Neuron (in vitro differentiated cells): ENCODE measurements around the gene SIPA1L3.

Experiments
- H2AFZ ChIP-seq: one replicate; pipeline ENCODE4 v1.6.1; 2013; ENCODE audit warnings: low read depth, mild to moderate bottlenecking, inconsistent platforms, low read length, moderate library complexity
- H3K27me3 ChIP-seq: one replicate; pipeline ENCODE4 v1.6.1; 2013; ENCODE audit warnings: low read length; ENCODE audit not compliant: insufficient read depth
- H3K36me3 ChIP-seq: one replicate; pipeline ENCODE4 v1.6.1; 2013; ENCODE audit warnings: low read length; ENCODE audit not compliant: insufficient read depth
- H3K4me1 ChIP-seq: one replicate; pipeline ENCODE4 v1.6.1; 2013; ENCODE audit warnings: low read length; ENCODE audit not compliant: insufficient read depth
- H3K4me3 ChIP-seq: 2 replicates; pipeline ENCODE4 v1.5.1; 2013; ENCODE audit warnings: mild to moderate bottlenecking, low read length, moderate library complexity
- H3K9me3 ChIP-seq: one replicate; pipeline ENCODE4 v1.6.1; 2013; ENCODE audit warnings: low read length

Gene SIPA1L3

DNA sequence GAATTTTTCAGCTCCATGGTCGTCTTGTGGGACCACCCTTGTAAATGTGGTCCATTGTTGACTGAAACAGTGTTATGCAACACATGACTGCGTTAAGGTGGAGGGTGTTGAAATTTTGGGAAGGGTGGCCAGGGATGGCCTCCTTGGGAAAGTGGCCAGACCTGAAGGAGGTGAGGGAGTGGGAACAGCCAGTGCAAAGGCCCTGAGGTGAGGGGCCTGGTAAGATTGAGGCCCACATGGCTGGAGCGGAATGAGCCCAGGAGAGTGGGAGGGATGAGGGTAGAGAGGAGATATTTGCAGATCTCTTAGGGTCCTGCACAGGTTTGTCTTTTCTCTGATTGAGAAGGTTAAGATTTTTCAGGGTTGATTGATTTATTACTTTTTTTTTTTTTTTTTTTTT is 18.2 kb downstream of the SIPA1L3 start:
- no peaks in the 10 kb centered on the region for H3K9me3 ChIP-seq

DNA sequence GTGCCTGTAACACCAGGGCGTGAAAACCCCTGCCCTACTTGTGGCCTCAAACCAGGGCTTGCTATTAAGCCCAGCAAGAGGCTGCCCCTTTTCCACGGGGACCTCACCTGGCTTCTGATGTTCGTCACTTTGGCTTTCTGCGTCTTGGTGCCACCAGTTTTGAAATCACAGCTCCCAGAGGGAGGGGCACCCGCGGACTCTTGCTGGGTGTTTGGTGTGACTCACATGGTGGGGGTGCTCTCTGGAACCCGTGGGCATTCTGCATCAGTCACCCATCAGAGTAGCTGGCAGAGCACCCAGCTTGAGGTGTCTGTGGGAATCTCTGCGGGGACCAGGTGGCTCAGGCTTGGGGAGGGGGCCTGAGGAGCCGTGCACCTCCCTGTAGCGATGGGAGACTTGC is 19.2 kb downstream of the SIPA1L3 start:
- H3K36me3 ChIP-seq, result peaks cover 2% of the 10 kb centered on the region
- H3K4me3 ChIP-seq, result no peak overlapping the region
- peaks cover 1% of the 10 kb centered on the region for H3K4me1 ChIP-seq
- peaks cover 2% of the 10 kb centered on the region for H3K9me3 ChIP-seq
- H3K27me3 ChIP-seq, result no peaks in the 10 kb centered on the region
- H2AFZ ChIP-seq, result no peak overlapping the region

More for the DNA sequence above, 18.2 kb downstream of the SIPA1L3 start:
- Histone ChIP-seq H2AFZ (no peak overlapping the region), H3K4me3 (no peak overlapping the region), H3K4me1 (peaks cover 12% of the 10 kb centered on the region), H3K27me3 (no peaks in the 10 kb centered on the region), H3K36me3 (peaks cover 2% of the 10 kb centered on the region)

DNA sequence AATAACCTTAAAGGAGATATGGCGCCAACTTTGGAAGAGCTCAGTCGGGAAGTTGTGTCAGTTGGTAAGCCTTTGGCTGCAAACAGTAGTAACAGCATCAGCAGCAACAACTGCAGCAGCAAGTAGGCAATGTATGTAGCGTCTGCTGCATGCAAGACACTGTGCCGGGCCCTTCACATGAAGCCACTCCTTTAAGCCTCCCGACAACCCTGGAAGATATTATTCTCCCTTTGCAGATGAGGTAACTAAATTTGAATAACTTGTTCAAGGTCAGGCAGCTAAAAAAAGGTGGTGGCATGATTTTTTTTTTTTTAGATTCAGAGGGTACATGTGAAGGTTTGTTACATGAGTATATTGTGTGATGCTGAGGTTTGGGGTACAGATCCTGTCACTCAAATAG is 19.7 kb downstream of the SIPA1L3 start:
- Histone ChIP-seq H3K4me3 (no peak overlapping the region), H3K27me3 (no peaks in the 10 kb centered on the region), H3K9me3 (peaks cover 2% of the 10 kb centered on the region), H2AFZ (no peak overlapping the region), H3K4me1 (peaks cover under 1% of the 10 kb centered on the region), H3K36me3 (peaks cover 2% of the 10 kb centered on the region)

DNA sequence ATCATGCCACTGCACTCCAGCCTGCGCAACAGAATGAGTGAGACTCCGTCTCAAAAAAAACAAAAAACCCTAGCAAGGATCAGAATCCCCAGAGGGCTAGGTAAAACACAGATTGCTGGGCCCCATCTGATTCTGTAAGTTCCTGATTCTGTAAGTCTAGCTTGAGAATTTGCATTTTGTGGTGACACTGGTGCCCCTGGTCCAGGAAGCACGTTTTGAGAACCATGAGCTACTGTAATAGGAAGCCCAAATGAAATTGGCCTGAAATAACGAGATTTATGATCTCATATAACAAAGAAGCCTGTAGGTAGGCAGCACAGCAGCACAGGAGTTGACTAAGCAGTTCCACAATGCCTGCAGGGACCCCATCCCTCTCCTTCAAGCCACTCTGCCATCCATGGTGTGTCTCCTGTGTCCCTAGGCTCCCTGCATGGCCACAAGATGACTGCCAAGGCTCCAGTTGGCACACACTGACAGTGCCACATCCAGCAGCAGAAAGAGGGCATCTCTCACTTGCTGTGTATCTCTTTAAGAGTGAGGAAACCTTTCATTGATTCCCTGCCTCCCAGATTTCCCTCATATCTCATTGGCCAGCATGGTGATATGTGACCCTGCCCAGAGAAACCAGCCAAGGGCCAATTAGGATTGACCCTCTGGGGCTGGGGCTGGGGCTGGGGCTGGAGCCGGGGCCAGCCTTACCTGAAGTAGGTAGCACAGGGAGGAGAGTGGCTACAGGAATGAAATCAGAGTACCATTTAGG is 21.7 kb downstream of the SIPA1L3 start:
- peaks cover 2% of the 10 kb centered on the region for H3K9me3 ChIP-seq
- H3K27me3 ChIP-seq, result no peaks in the 10 kb centered on the region
- no peak overlapping the region for H2AFZ ChIP-seq
- H3K36me3 ChIP-seq, result no peaks in the 10 kb centered on the region
- H3K4me3 ChIP-seq, result no peak overlapping the region
- peaks cover 14% of the 10 kb centered on the region for H3K4me1 ChIP-seq

DNA sequence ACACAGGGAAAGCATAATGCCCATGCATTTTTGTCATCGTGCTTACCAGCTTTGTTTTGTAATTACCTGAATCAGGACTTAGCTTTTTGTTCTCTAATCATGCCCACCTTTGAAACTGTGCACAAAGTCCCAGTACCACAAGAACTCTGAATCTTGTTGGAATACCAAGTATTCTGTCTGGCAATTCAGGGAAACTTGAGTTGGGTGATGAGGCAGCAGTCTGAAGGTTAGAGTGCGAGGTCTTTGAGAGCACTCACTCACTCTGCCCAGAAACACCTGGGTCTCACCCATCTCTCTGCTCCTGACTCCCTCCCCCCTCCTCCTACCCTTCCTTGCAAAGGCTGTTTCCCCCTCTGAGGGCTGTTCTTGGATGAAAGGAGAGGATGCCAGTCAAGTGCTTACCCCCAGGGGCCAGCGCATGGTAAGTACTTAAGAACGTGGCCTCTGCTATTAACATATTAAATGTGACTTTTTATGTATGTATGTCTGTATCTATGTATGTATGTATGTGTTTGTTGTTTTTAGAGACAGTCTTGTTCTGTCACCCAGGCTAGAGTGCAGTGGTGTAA is 22.4 kb downstream of the SIPA1L3 start:
- Histone ChIP-seq H3K4me3 (no peak overlapping the region), H3K27me3 (no peaks in the 10 kb centered on the region), H3K36me3 (no peaks in the 10 kb centered on the region), H2AFZ (no peak overlapping the region), H3K9me3 (peaks cover 2% of the 10 kb centered on the region), H3K4me1 (peaks cover 20% of the 10 kb centered on the region)

DNA sequence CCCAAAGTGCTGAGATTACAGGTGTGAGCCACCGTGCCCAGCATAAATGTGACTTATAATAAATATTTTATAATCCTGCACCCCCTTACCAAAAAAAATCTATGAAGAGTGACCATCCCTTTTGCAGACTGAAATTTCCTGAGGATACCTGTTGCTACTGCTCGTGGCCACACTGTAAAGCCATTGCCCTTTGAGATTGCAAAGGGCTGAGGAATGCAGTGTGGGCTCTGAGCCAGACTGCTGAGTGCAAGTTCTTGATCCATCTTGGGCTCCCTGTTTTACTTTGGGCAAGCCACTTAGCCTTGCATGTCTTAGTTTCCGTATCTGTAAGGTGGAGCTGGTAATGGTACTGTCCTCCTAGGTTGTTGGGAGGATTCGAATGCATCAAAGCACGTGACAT is 23.4 kb downstream of the SIPA1L3 start:
- H3K36me3 ChIP-seq, result no peaks in the 10 kb centered on the region
- H3K9me3 ChIP-seq, result peaks cover 5% of the 10 kb centered on the region
- no peaks in the 10 kb centered on the region for H3K27me3 ChIP-seq
- H2AFZ ChIP-seq, result no peak overlapping the region
- H3K4me3 ChIP-seq, result no peak overlapping the region
- H3K4me1 ChIP-seq, result peaks cover 20% of the 10 kb centered on the region

DNA sequence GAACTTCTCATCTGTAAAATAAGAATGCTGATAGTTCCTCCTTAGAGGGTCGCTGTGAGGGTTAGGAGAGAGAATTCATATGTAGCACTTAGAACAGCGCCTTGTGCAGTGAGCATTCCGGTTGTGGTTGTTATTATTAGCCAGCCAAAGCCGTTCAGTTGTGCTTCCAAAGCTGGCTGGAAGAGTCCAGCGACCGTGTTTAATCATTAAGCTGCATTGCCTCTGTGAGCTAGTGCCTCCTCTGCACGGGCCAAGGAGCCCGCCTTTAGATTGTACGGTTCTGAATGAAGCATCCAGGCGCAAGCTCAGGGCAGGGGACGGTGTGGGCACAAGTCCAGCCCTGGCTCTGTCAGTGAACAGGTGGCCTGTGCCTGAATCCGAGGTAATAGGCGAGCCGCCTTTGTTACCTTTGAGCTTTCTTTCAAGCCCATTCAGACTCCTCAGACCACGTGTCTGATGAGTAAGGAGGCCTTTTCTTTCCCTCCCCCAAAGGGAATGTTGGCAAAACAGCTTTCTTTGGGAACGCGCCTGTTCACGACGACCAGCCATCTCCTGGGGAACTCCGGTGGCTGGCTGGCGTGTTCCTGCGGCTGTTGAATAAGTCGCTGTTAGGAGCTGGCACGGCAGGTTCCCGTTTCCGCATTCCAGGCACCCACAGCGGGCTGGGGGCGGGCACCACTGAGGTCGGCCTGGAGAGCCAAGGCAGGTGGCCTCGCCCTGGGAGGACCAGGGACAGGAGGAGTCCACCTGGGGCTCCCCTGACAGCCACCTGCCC is 25.1 kb downstream of the SIPA1L3 start:
- peaks cover 20% of the 10 kb centered on the region for H3K4me1 ChIP-seq
- H2AFZ ChIP-seq, result no peak overlapping the region
- H3K4me3 ChIP-seq, result no peak overlapping the region
- H3K27me3 ChIP-seq, result no peaks in the 10 kb centered on the region
- no peaks in the 10 kb centered on the region for H3K36me3 ChIP-seq
- peaks cover 7% of the 10 kb centered on the region for H3K9me3 ChIP-seq

DNA sequence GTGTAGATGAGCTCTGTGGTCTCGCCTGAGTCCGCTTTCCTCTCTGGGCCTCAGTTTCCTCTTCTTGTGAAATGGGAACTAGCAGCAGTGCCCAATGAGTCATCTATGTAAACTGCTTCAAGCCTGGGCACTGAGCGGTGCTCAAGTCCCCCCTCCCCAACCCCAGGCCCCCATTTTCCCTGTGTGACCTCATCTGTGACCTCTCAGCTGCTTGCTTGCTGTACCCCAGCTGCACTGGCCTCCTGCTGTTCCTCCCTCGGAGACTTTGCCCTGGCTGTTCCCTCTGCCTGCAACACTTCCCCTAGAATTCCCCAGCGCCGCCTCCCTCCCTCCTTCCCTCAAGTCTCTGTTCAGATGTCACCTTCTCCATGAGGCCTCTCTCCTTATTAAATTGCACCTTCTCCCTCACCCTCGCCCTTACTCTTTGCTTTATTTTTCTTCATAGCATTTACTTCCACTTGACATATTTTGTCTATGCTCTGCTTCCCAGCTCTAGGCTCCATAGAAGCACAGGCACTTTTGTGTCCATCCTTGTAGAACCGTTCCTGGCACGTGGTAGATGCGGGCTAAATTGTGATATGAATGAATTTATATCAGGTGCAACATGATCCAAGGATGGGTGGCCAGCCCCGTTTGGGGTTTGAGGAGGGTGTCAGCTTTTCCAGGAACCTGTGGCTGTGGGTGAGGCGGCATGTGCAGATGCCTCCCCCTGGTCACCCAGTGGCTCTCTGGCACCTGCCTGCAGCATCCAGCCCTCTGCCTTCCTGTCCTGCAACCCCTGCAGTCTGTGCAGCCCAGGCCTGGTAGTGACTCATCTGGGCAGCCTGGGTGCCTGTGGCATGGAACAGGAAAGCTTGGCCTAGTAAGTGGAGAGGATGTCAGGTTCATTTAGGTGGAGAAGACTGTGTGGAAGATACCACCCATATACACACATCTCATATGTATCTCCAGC is 26.3 kb downstream of the SIPA1L3 start:
- H3K27me3 ChIP-seq, result no peaks in the 10 kb centered on the region
- H3K4me1 ChIP-seq, result peaks cover 20% of the 10 kb centered on the region
- H3K9me3 ChIP-seq, result peaks cover 7% of the 10 kb centered on the region
- no peaks in the 10 kb centered on the region for H3K36me3 ChIP-seq
- no peak overlapping the region for H2AFZ ChIP-seq
- H3K4me3 ChIP-seq, result no peak overlapping the region

DNA sequence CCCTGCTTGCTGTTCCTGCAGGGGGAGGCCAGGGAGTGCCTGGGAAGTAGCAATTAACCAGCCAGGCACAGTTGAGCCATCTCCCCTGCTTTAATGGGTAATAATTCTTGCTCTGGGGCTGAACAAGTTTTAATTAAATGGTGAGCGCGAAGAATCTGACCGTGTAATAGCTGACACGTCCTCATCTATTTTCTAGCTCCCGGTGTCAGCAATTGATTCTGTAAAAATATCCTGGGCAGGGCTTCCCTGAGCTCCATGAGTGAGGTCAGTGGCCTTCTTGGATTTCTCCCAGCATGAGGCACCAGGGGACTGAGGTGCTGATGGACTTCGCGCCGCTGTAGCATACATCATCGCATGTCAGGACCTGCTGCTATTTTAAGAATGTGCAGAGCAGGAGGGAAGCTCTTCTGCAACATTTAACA is 26.9 kb downstream of the SIPA1L3 start:
- peaks cover 20% of the 10 kb centered on the region for H3K4me1 ChIP-seq

DNA sequence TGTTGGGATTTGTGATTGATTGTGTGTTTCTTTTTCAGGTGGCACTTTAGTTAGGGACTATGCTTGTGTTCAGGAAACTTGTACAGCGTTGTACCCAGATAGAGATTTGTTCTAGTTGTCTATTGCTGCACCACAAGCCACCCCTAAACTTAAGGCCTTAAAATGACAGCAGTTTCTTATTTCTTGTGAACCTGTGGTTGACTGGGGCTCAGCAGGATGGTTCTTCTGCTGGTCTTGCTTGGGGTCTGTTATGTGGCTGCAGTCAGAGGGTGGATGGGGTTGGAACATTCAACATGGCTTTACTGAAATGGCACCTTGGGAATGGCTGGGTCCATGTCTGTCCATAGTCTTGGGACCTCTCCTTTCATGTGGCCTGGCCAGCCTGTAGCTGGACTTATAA is 28.3 kb downstream of the SIPA1L3 start:
- Histone ChIP-seq H3K27me3 (no peaks in the 10 kb centered on the region), H3K4me1 (peaks cover 20% of the 10 kb centered on the region), H3K9me3 (peaks cover 7% of the 10 kb centered on the region), H3K36me3 (no peaks in the 10 kb centered on the region), H3K4me3 (no peak overlapping the region), H2AFZ (no peak overlapping the region)

More for the DNA sequence above, 26.9 kb downstream of the SIPA1L3 start:
- H3K4me3 ChIP-seq, result no peak overlapping the region
- no peaks in the 10 kb centered on the region for H3K27me3 ChIP-seq
- H2AFZ ChIP-seq, result no peak overlapping the region
- no peaks in the 10 kb centered on the region for H3K36me3 ChIP-seq
- H3K9me3 ChIP-seq, result peaks cover 7% of the 10 kb centered on the region

DNA sequence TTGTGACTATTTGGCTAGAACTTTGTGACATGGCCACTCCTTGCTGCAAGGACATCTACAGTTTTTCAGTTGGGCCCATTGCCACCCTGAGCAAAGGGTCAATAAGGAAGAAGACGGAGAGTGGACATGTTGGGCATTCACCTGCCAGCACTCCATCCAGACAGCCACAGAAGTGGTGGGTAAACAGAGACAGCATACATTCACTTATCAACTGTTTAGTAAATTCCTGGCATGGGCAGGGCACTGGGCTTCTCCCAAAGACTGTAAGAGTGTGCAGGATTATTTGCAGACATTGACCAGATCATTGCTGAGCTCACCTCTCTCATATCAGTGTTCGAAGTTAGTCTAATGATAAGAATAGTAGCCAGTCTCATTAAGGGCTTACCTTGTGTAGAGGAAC is 29.2 kb downstream of the SIPA1L3 start:
- Histone ChIP-seq H3K9me3 (peaks cover 5% of the 10 kb centered on the region), H3K4me3 (no peak overlapping the region), H2AFZ (no peak overlapping the region), H3K27me3 (no peaks in the 10 kb centered on the region), H3K36me3 (no peaks in the 10 kb centered on the region), H3K4me1 (peaks cover 24% of the 10 kb centered on the region)

DNA sequence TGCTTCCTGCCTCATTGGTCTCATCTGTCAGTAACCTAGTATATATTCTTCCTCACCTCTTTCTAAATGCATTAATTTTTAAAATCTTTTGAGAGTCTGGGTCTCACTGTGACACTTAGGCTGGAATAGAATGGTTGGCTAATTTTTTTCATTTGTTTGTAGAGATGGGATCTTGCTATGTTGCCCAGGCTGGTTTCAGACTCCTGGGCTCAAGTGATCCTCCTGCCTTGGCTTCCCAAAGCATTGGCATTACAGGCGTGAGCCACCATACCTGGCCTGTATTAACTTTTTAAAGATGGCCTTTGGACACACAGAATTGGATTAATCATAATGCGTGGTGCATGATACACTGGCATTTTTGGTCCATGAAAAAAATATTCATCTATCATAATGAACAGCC is 29.9 kb downstream of the SIPA1L3 start:
- Histone ChIP-seq H3K27me3 (no peaks in the 10 kb centered on the region), H3K9me3 (peaks cover 5% of the 10 kb centered on the region), H3K36me3 (no peaks in the 10 kb centered on the region), H3K4me1 (peaks cover 28% of the 10 kb centered on the region), H3K4me3 (no peak overlapping the region), H2AFZ (no peak overlapping the region)
